ENCODE measurements around the gene WBP1L.
A peak's percentile ranks its signal among the peaks of the same experiment; 100 is the strongest.
"Not testable (repeated sequence)": the region's sequence is repeated elsewhere in the genome, so short reads cannot be mapped to it uniquely, and the experiment has no call there.

The WBP1L gene

GRCh38 chr10:102723989-102724388, 19.8 kb upstream of the WBP1L start:
- no peak for DNase-seq (ENCODE audit: low spot score)

DNA sequence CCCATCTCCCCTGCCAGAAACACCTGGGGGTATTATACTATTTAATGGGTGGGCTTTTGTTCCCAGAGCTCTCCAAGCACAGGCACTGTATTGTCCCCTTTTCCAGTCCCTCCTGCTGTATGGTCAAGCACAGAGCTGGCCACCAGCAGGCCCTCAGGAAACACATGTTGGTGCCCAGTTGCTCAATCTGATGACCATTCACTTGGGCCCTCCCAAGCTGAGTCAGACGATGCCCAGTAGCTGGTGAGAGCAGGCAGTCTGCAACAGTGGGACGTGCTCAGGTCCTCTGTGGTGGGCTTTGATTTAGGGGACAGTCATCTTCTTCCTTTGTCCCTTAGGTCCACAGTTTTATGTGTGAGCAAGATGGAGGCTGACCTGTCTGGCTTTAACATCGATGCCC, 17.5 kb upstream of the WBP1L start:
- no peak for DNase-seq (ENCODE audit: low spot score)

GRCh38 chr10:102727037-102727818, 16.5 kb upstream of the WBP1L start:
- DNase-seq (ENCODE audit: low spot score): no peak

DNA sequence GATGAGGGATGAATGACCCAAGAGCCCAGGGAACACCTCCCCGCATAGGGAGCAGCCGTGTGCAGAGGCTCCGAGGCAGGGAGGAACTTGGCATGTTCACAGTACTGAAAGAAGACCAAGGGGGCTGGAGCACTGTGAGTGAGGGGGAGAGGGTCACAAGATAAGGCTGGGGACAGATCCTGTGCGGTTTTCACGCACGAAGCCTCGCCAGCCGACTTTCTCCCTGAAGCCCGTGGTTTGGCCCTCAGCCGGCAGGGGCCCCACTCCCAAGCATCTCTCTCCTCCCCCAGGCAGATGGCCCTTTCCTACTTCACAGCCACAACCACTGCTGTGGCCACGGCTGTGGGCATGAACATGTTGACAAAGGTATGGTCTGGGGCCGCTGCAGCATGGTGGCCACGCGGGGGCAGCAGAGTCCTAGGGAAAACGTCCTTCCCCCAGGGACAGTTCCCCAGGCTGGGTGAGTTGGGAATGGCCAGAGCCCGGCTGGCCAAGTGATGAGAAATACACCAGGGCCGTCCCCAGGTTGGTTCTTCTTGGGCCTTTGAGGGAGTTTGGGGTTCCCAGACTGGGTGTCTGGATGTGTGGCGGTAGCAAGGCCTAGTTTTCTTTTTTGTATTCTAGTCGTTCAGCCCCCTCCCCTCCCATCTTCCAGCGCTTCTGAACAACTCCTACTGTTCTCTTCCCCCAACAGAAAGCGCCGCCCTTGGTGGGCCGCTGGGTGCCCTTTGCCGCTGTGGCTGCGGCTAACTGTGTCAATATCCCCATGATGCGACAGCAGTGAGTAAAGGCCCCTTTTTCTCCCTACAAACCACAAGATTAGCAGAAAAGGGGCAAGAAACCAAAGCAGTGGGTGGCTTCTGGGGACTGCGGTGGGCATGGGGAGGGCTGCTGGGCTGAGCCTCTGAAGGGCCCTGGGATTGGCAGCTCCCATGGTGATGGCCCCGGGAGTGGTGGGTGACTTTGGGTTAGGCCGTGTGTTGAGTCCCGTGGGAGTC, 14.4 kb upstream of the WBP1L start:
- DNase-seq (ENCODE audit: low spot score): peak; percentile 85

GRCh38 chr10:102731222-102731800, 12.4 kb upstream of the WBP1L start:
- DNase-seq (ENCODE audit: low spot score): no peak

DNA sequence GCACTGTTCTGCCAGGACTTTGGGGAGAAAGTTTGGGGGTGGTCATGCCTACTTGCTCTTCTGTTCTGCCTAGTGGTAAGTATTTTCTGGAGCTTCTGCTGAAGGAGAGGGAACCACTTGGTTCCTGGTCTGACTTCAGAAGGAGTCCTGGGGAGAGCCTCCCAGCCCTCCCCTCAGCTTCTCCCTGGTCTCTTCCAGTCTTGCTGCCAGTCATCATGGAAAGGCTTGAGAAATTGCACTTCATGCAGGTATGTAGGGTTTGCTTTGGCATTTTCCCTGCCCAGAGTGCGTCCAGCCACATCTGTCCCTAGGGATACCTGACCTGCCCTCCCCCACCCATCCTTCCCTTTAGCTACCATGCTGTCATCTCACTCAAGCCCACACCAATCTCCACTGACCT, 11.1 kb upstream of the WBP1L start:
- DNase-seq (ENCODE audit: low spot score): no peak

DNA sequence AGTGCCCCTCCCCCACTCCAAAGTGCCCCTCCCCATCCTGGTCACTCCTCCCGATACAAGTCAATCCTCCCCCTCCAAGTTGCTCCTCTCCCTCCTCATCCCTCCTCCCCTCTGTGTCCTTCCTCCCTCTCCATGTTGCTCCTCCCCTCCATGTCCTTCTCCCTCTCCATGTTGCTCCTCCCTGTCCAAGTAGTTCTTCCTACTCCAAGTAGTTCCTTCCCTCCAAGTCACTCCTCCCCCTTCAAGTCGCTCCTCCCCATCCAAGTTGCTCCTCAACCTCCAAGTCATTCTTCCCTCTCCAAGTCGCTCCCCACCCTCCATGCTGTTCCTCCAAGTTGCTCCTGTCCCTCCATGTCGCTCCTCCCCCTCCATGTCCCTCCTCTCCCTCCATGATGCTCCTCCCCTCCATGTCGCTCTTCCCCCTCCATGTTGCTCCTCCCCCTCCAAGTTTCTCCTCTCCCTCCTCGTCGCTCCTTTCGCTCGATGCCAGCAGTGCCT, 8.6 kb upstream of the WBP1L start:
- no peak for DNase-seq (ENCODE audit: low spot score)

DNA sequence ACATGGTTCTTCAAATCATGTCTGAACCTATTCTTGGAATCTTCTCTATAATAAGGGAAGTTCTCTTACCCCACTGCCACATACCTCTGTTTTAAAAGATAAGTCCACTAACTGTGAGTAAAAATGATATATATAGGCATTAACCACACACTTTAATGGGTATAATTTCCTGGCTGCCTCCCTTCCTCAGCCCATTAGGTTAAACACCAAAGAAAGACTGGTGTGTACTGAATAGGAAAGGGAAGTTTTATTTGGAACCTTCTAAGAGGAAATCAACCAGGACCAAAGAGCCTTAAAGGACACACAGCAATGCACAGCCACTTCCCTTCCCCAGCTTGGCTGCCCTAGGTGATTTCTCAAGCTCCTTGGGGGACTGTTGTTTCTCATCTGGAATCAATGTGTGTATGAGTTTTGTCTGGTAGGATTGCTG, 5.0 kb upstream of the WBP1L start:
- no peak for DNase-seq (ENCODE audit: low spot score)

DNA sequence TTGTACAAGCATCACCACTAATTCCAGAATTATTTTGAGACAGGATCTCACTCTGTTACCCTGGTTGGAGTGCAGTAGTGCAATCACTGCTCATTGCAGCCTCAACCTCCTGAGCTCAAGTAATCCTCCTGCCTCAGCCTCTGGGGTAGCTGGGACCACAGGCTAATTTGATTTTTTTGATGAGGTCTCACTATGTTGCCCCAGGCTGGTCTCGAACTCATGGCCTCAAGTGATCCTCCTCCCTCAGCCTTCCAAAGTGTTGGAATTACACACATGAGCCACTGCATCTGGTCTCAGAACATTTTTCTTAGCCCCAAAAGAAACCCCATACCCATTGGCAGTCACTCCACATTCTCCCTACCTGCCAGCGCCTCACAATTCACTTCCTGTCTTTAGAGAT, 3.5 kb upstream of the WBP1L start:
- DNase-seq (ENCODE audit: low spot score): no peak

DNA sequence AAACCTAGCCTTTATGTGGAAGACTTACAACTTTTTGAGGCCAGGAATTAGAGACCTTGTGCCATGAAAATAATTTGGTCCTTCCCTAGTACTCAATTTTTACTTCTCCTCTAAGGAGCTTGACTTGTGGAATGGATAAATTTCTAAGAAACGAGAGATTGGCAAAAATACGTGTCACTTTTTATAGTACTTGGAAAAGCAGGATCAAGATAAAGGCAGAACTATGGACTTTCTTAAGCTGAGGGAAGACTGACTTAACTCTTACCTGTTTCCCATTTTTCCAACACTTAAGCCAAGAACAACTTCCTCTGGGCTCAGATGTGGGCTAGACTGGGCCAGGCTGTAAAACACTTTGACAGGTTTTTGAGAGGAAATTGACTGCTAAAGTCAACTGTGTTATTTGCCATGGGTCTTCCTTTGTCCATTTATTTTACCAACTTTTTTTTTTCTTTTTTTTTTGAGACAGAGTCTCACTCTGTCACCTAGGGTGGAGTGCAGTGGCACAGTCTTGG, 2.0 kb upstream of the WBP1L start:
- no peak for DNase-seq (ENCODE audit: low spot score)

- not testable (repeated sequence) for DNase-seq (ENCODE audit: low spot score)
Measured at GRCh38 chr10:102742313-102742712, 1.4 kb upstream of the WBP1L start.

- no peak for DNase-seq (ENCODE audit: low spot score)
Measured at GRCh38 chr10:102743078-102743587, 615 bp upstream of the WBP1L start.

DNA sequence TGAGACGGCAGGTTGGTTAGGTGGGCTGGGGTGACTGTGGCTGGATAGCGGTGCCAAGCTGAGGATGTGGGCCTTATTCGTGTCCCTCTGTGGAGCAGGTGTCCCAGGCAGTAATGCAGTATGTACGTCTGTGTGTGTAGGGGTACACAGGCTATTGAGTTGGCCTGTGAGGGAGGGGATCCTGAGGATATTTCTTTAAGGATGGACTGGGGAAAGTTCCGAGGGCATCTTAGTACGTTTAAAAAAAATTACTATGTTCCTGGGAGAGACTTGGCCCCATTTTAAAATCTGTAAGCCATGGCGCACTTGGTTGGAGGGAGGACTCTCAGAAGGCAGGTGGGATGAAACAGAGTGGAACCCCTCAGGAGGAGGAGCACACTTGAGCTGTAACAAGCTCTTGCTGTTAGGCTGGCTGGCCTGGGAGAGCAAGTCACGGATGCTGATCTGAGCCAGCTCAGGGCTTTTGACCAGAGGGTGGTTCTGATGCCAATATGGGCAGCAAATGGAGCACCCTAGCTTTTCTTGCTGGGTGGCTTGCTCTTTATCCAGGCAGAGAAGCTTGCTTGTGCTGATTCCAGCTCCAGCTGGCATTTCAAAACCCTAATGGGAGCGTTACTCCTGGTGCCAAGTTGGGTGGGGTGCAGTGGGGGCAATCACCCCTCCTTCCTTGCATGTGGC, 765 bp downstream of the WBP1L start:
- DNase-seq (ENCODE audit: low spot score): no peak

DNA sequence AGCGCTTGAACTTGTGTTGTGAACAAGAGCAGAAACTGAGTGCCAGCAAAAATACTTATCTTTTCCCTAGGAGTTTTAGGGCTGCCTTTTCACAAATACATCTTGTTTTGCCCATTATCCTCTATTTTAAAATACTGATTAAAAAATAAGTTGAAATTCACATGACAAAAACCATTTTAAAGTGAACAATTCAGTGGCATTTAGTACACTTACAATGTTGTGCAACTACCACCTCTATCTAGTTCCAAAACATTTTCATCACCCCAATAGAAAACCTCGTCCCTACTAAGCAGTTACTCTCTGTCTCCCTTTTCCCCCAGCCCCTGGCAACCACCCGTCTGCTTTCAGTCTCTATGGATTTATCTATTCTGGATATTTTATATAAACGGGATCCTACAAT, 1.4 kb downstream of the WBP1L start:
- no peak for DNase-seq (ENCODE audit: low spot score)

- no peak for DNase-seq (ENCODE audit: low spot score)
Measured at GRCh38 chr10:102752266-102752930, 8.7 kb downstream of the WBP1L start.

DNA sequence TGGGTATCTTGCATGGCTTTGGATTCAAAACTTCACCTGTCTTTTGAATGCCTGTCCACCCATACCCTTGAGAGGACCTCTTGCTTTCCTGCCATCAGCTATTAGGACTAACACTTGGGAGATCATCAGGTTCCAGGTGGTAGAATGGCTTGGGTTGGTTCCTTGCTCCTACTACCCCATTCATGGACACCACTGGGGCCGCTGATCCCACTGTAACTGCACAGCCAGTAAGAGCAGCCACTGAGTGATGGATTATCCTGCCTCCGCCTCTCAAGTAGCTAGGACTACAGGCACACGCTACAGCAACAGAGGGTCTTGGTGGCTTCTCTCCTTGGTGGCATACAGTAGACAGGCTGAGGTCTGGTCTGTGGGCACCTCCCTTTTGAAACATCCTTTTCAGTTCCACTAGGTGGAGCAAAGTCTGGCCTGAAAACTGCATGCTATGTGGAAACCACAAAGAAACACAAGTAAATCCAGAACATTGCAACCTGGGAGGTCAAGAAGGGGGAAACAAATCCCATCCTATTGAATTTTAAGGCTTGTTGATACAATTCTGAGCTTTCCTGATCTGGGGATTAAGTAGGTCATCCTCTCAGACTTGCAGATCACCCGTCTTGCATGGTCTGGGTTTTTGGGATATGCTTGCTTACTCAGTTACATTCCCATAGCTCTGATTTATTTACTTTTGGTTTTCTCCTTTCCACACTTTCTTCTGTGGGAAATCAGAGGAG, 9.4 kb downstream of the WBP1L start:
- peak; percentile 37 for DNase-seq (ENCODE audit: low spot score)

- DNase-seq (ENCODE audit: low spot score): no peak
Measured at GRCh38 chr10:102753718-102754117, 10.0 kb downstream of the WBP1L start.

DNA sequence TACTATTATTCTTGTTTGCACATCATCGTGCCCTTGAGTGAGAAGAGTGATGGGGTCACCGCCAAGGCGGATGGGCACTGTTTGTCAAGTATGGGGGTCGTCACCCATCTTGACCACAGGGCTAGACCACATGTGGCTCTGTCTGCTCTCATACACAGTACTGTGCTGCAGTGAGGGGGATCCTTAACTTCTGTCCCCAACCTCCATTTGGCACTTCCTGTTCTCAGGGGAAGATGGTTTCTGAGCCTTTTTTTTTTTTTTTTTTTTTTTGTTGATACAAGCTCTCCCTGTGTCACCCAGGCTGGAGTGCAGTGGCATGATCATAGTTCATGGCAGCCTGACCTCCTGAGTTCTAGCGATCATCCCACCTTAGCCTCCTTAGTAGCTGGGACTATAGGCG, 13.6 kb downstream of the WBP1L start:
- DNase-seq (ENCODE audit: low spot score): no peak

DNA sequence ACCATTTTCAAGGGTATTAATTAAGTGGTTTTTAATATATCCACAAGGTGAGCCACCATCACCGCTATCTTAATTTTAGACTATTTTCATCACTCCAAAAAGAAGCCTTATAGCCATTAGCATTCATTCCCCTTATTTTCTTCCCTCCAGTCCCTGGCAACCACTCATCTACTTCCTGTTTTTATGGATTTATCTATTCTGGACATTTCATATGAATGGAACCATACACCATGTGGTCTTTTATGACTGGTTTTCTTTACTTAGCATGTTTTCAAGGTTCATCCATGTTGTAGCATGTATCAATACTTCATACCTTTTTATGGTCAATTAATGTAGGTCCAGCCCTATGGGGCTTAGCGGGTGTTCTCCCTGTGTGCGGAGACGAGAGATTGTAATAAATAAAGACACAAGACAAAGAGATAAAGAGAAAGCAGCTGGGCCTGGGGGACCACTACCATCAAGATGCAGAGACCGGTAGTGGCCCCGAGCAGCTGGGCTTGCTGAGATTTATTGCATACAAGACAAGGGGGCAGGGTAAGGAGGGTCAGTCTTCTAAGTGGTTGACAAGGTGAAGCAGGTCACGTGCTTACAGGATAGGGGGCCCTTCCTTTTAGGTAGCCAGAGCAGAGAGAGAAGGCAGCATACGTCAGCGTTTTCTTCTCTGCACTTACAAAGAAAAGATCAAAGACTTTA, 14.6 kb downstream of the WBP1L start:
- DNase-seq (ENCODE audit: low spot score): no peak

DNA sequence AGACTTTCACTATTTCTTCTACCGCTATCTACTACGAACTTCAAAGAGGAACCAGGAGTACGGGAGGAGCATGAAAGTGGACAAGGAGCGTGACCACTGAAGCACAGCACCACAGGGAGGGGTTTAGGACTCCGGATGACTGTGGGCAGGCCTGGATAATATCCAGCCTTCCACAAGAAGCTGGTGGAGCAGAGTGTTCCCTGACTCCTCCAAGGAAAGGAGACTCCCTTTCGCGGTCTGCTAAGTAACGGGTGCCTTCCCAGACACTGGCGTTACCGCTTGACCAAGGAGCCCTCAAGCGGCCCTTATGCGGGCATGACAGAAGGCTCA, 15.2 kb downstream of the WBP1L start:
- DNase-seq (ENCODE audit: low spot score): not testable (repeated sequence)

Measured in HuH-7 (cell line).